Lower leg skin (tissue), 3 donors: ENCODE results near the gene TMTC2.

Source experiments
- POLR2A ChIP-seq, 2 donors: fragments of 450-650 bp; IDR thresholded peaks; one replicate each; pipeline ENCODE4 v1.6.1; 2016 to 2017; ENCODE audit warnings: antibody characterized with exemption in 2 of 2, mild to moderate bottlenecking in 1 of 2, moderate library complexity in 1 of 2
- TF ChIP-seq, protein P1 (sequence below), 3 donors: fragments of 450-650 bp; IDR thresholded peaks; one replicate each; pipeline ENCODE4 v1.5.1; 2016; ENCODE audit warnings: antibody characterized with exemption in 3 of 3, mild to moderate bottlenecking in 3 of 3, moderate library complexity in 2 of 3

DNA sequence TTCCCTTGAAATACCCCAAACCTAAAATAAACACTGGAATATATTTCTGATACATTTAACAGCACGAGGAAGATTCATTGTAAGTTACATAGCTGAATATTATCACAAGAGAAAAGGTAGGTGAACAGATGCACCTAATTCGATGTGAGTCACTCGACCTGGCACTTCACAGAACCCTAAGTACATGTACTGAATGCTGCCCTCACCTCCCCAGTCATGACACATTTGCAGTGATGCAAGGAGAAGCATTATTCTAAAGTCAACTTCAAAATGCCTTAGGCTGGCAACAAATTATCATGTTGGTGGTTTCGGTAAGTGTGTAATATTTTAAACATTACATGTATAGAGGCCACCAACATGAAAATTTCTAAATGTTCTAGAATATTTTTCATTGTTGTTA lies 35.2 kb upstream of the TMTC2 start:
- TF ChIP-seq, protein P1, sequence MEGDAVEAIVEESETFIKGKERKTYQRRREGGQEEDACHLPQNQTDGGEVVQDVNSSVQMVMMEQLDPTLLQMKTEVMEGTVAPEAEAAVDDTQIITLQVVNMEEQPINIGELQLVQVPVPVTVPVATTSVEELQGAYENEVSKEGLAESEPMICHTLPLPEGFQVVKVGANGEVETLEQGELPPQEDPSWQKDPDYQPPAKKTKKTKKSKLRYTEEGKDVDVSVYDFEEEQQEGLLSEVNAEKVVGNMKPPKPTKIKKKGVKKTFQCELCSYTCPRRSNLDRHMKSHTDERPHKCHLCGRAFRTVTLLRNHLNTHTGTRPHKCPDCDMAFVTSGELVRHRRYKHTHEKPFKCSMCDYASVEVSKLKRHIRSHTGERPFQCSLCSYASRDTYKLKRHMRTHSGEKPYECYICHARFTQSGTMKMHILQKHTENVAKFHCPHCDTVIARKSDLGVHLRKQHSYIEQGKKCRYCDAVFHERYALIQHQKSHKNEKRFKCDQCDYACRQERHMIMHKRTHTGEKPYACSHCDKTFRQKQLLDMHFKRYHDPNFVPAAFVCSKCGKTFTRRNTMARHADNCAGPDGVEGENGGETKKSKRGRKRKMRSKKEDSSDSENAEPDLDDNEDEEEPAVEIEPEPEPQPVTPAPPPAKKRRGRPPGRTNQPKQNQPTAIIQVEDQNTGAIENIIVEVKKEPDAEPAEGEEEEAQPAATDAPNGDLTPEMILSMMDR (IDR thresholded peaks at IDR 0.05): no peak
- no peak for TF ChIP-seq POLR2A (IDR thresholded peaks at IDR 0.05)
